Sigmoid colon (tissue), 7 donors: Measurements from ENCODE around the gene PLEKHG4B. TPM values are rescaled to one million over a fixed set of nuclear protein-coding genes. Genes with fewer than 3 reads are reported as not detected.

Source experiments
- DNase-seq: peaks from one replicate; pipeline ENCODE4 v3.0.0-alpha.2; 2019
- H3K27ac ChIP-seq, 4 donors: fragments of 200-600 bp; sonication (generic); one replicate each; pipeline ENCODE4 v1.5.1; 2016 to 2019; ENCODE audit warnings: mild to moderate bottlenecking in 1 of 4
- H3K27me3 ChIP-seq, 3 donors: fragments of 200-600 bp; sonication (generic); one replicate each; pipeline ENCODE4 v1.5.1; 2019; ENCODE audit warnings: mild to moderate bottlenecking in 1 of 3
- H3K36me3 ChIP-seq, 4 donors: fragments of 200-600 bp; sonication (generic); one replicate each; pipeline ENCODE4 v1.5.1; 2016 to 2019
- H3K4me1 ChIP-seq, 4 donors: fragments of 200-600 bp; sonication (generic); one replicate each; pipeline ENCODE4 v1.5.1; 2017 to 2019
- H3K4me3 ChIP-seq, 4 donors: fragments of 200-600 bp; sonication (generic); one replicate each; pipeline ENCODE4 v1.5.1; 2017 to 2019; ENCODE audit warnings: mild to moderate bottlenecking in 2 of 4, moderate library complexity in 1 of 4
- H3K9me3 ChIP-seq, 4 donors: fragments of 200-600 bp in 3 of 4; sonication (generic) in 3 of 4; one replicate each; pipeline versions ENCODE4 v1.5.1 to v1.6.1; 2013 to 2019
- CTCF ChIP-seq, 4 experiments: fragments of 450-650 bp in 3 of 4; fragments of 200-600 bp in 1 of 4; IDR thresholded peaks; one replicate each; pipeline ENCODE4 v1.5.1; 2016 to 2019; ENCODE audit warnings: antibody characterized with exemption in 4 of 4, mild to moderate bottlenecking in 3 of 4, moderate library complexity in 2 of 4
- EP300 ChIP-seq, 4 donors: sonication (generic); formaldehyde crosslinking; IDR thresholded peaks; one replicate each; pipeline ENCODE4 v1.6.1; 2017; ENCODE audit warnings: antibody characterized with exemption in 4 of 4
- POLR2A ChIP-seq, 2 donors: fragments of 450-650 bp; IDR thresholded peaks; one replicate each; pipeline ENCODE4 v1.6.1; 2016; ENCODE audit warnings: antibody characterized with exemption in 2 of 2, mild to moderate bottlenecking in 2 of 2, moderate library complexity in 2 of 2
- POLR2AphosphoS5 ChIP-seq, 4 donors: sonication (generic); formaldehyde crosslinking; IDR thresholded peaks; one replicate each; pipeline ENCODE4 v1.6.1; 2017; ENCODE audit warnings: antibody characterized with exemption in 4 of 4
- WGBS, 2 donors: extraction: QIAGEN DNeasy Blood & Tissue Kit; methylation state at CpG; one replicate each; pipeline ENCODE4 v1.1.7; 2013; 5-methylcytosine and 5-hydroxymethylcytosine counted together
- intact Hi-C: fragments of 100-400 bp; cut with DNase I; formaldehyde crosslinking; loops from one replicate; pipeline ENCODE4 v1.15.1; 2023
- polyA plus RNA-seq, 3 donors: library from polyadenylated mRNA; stranded (reverse); fragments of 200-250 nt; gene quantifications; one replicate each; pipeline ENCODE4 v1.2.3, GENCODE V29; 2013
- total RNA-seq, 4 donors: library from RNA; depleted of rRNA; stranded (reverse); fragments of >200 nt; gene quantifications; one replicate each; pipeline ENCODE4 v1.1.0, GENCODE V29; 2016
- donor health status: healthy with polysubstance abuse.
- donor health status: Bipolar disorder and iron deficiency.
- donor health status: healthy.

PLEKHG4B gene
- total and polyA plus RNA-seq, 7 donors, result 0.04 to 1.9 (median 0.36) TPM; not detected in 2

- Histone ChIP-seq H3K36me3 (peaks cover 0 to 11% (median 0%) of the 10 kb centered on the region in 4 donors), H3K4me1 (no peaks in the 10 kb centered on the region), H3K27ac (no peak overlapping the region), H3K4me3 (no peak overlapping the region), H3K9me3 (no peaks in the 10 kb centered on the region), H3K27me3 (no peaks in the 10 kb centered on the region)
- 82 to 90% methylated on average over 12 of the region's 12 CpGs for WGBS, 2 donors
- intact Hi-C loops, result no loop called here
- no peak for DNase-seq
- TF ChIP-seq EP300 (IDR thresholded peaks at IDR 0.05) (no peak), POLR2AphosphoS5 (IDR thresholded peaks at IDR 0.05) (no peak), POLR2A (IDR thresholded peaks at IDR 0.05) (no peak), CTCF (IDR thresholded peaks at IDR 0.05) (no peak)
Measured at GRCh38 chr5:197892-198489, 106.0 kb downstream of the PLEKHG4B start.

GRCh38 chr5:198516-199196 lies 106.7 kb downstream of the PLEKHG4B start:
- Histone ChIP-seq H3K9me3 (no peaks in the 10 kb centered on the region), H3K27ac (no peak overlapping the region), H3K4me3 (no peak overlapping the region), H3K4me1 (no peaks in the 10 kb centered on the region), H3K36me3 (peaks cover 0 to 17% (median 0%) of the 10 kb centered on the region in 4 donors), H3K27me3 (no peaks in the 10 kb centered on the region)
- intact Hi-C loops, result no loop called here
- TF ChIP-seq EP300 (IDR thresholded peaks at IDR 0.05), result no peak
- no peak for TF ChIP-seq CTCF (IDR thresholded peaks at IDR 0.05)
- TF ChIP-seq POLR2A (IDR thresholded peaks at IDR 0.05), result no peak
- no peak for TF ChIP-seq POLR2AphosphoS5 (IDR thresholded peaks at IDR 0.05)
- no peak for DNase-seq
- WGBS, 2 donors, result 97% methylated on average over 21 of the region's 21 CpGs

GRCh38 chr5:199197-199949 lies 107.4 kb downstream of the PLEKHG4B start:
- TF ChIP-seq CTCF (IDR thresholded peaks at IDR 0.05) (no peak), POLR2AphosphoS5 (IDR thresholded peaks at IDR 0.05) (no peak), EP300 (IDR thresholded peaks at IDR 0.05) (no peak), POLR2A (IDR thresholded peaks at IDR 0.05) (no peak)
- Histone ChIP-seq H3K36me3 (peaks cover 0 to 25% (median 3%) of the 10 kb centered on the region in 4 donors), H3K4me3 (no peak overlapping the region), H3K4me1 (no peaks in the 10 kb centered on the region), H3K27me3 (no peaks in the 10 kb centered on the region), H3K27ac (no peak overlapping the region), H3K9me3 (no peaks in the 10 kb centered on the region)
- 95 to 96% methylated on average over 16 of the region's 16 CpGs for WGBS, 2 donors
- DNase-seq, result no peak
- intact Hi-C loops, result no loop called here

- no peaks in the 10 kb centered on the region for H3K4me1 ChIP-seq
- DNase-seq, result no peak
- intact Hi-C loops, result no loop called here
Measured at GRCh38 chr5:199950-200645, 108.1 kb downstream of the PLEKHG4B start.

More at GRCh38 chr5:199950-200645, 108.1 kb downstream of the PLEKHG4B start:
- no peak overlapping the region for H3K27ac ChIP-seq
- no peak for TF ChIP-seq POLR2A (IDR thresholded peaks at IDR 0.05)
- no peak for TF ChIP-seq CTCF (IDR thresholded peaks at IDR 0.05)
- TF ChIP-seq POLR2AphosphoS5 (IDR thresholded peaks at IDR 0.05), result no peak
- TF ChIP-seq EP300 (IDR thresholded peaks at IDR 0.05), result no peak
- H3K27me3 ChIP-seq, result no peaks in the 10 kb centered on the region
- H3K9me3 ChIP-seq, result no peaks in the 10 kb centered on the region
- no peak overlapping the region for H3K4me3 ChIP-seq
- WGBS, 2 donors, result 92 to 93% methylated on average over 23 of the region's 23 CpGs
- H3K36me3 ChIP-seq, result peaks cover 0 to 32% (median 5%) of the 10 kb centered on the region in 4 donors
